K562 (cell line): ENCODE results near the gene OOEP. TPM values are rescaled to one million over a fixed set of nuclear protein-coding genes. Genes with fewer than 3 reads are reported as not detected.

ENCODE experiments used
- BCOR ChIP-seq: fragments of 450-650 bp; IDR thresholded peaks from 2 replicates; pipeline ENCODE4 v1.6.1; 2016
- C11orf30 ChIP-seq: fragments of 450-650 bp; IDR thresholded peaks from 2 replicates; pipeline ENCODE4 v1.6.1; 2016; ENCODE audit warnings: low read depth, mild to moderate bottlenecking
- CXXC5 ChIP-seq: fragments of 250-450 bp; sonication (Bioruptor Pico); IDR thresholded peaks from 2 replicates; pipeline ENCODE4 v1.8.0; 2022; ENCODE audit warnings: inconsistent platforms, mild to moderate bottlenecking, moderate library complexity
- E2F3 ChIP-seq: fragments of 250-450 bp; sonication (Bioruptor Pico); IDR thresholded peaks from 2 replicates; pipeline ENCODE4 v1.4.0; 2020; ENCODE audit warnings: mild to moderate bottlenecking
- FOSL1 ChIP-seq: fragments of 200-800 bp; sonication (Bioruptor generic); conservative IDR thresholded peaks from 2 replicates; pipeline ENCODE4 v1.6.1; 2016; ENCODE audit warnings: missing genetic modification characterization, missing compliant biosample characterization
- HDAC3 ChIP-seq: fragments of 450-650 bp; IDR thresholded peaks from 2 replicates; pipeline ENCODE4 v1.6.1; 2018; ENCODE audit warnings: borderline replicate concordance, mild to moderate bottlenecking, moderate library complexity; ENCODE audit not compliant: partially characterized antibody
- LEF1 ChIP-seq: fragments of 450-650 bp; IDR thresholded peaks from 2 replicates; pipeline ENCODE4 v1.6.1; 2016; ENCODE audit warnings: mild to moderate bottlenecking
- MAFK ChIP-seq: IDR thresholded peaks from 2 replicates; pipeline ENCODE4 v1.6.1; 2011; ENCODE audit warnings: low read length, improper control_type of control experiment
- MITF ChIP-seq: IDR thresholded peaks from 2 replicates; pipeline ENCODE4 v1.6.1; 2014; ENCODE audit warnings: antibody characterized with exemption
- NFIX ChIP-seq: fragments of 250-450 bp; sonication (Bioruptor Pico); IDR thresholded peaks from 2 replicates; pipeline ENCODE4 v1.4.0; 2020; ENCODE audit warnings: low read depth, mild to moderate bottlenecking, moderate library complexity
- NRF1 ChIP-seq, 2 experiments: fragments of 450-650 bp; IDR thresholded peaks in 1 of 2; conservative IDR thresholded peaks in 1 of 2; 2 replicates each; pipeline ENCODE4 v1.6.1; 2014; ENCODE audit warnings: mild to moderate bottlenecking in 2 of 2
- SMC3 ChIP-seq: conservative IDR thresholded peaks from 2 replicates; pipeline ENCODE4 v1.6.1; 2011; ENCODE audit warnings: low read depth, low read length, improper control_type of control experiment; ENCODE audit not compliant: insufficient read depth
- STAG1 ChIP-seq: sonication (generic); formaldehyde crosslinking; IDR thresholded peaks from 2 replicates; pipeline ENCODE4 v1.5.0; 2020; ENCODE audit warnings: missing genetic modification reagents, borderline replicate concordance
- TBP ChIP-seq: optimal IDR thresholded peaks from 2 replicates; pipeline ENCODE3; 2011; ENCODE audit warnings: low read depth, low read length, improper control_type of control experiment
- ZBTB8A ChIP-seq: fragments of 450-650 bp; IDR thresholded peaks from 2 replicates; pipeline ENCODE4 v1.6.1; 2018; ENCODE audit warnings: mild to moderate bottlenecking, moderate library complexity; ENCODE audit not compliant: partially characterized antibody
- ZEB2 ChIP-seq: fragments of 450-650 bp; IDR thresholded peaks from 2 replicates; pipeline ENCODE4 v1.6.1; 2016
- ZFPM2 ChIP-seq: fragments of 250-450 bp; sonication (Bioruptor Pico); IDR thresholded peaks from 2 replicates; pipeline ENCODE4 v1.5.1; 2022; ENCODE audit warnings: mild to moderate bottlenecking
- ZNF23 ChIP-seq: fragments of 250-450 bp; sonication (Bioruptor Pico); IDR thresholded peaks from 2 replicates; pipeline ENCODE4 v1.4.0; 2020; ENCODE audit warnings: mild to moderate bottlenecking
- polyA plus RNA-seq, 8 experiments: library from polyadenylated mRNA; depleted of rRNA in 4 of 8; stranded (reverse) in 5 of 8; unstranded in 3 of 8; fragments of >200 nt; fragmentation: Nextera tagmentation in 2 of 8; fragmentation: Illumina TruSeq in 1 of 8; extraction: Ambion mirVana in 2 of 8; extraction: Trizol in 1 of 8; gene quantifications; 2 replicates each; pipeline versions ENCODE4 v1.2.1 to v1.2.3, GENCODE V29; 2011 to 2014; ENCODE audit warnings: inconsistent platforms in 1 of 8, missing spikeins in 1 of 8
- total RNA-seq, 7 experiments: library from RNA; depleted of rRNA in 6 of 7; stranded (reverse); fragments of >200 nt in 6 of 7; fragmentation: Illumina TruSeq in 2 of 7; extraction: Trizol in 2 of 7; gene quantifications; 2 replicates each; pipeline versions ENCODE4 v1.2.1 to v1.2.3, GENCODE V29; 2011 to 2021; ENCODE audit warnings: low replicate concordance in 1 of 7
- TF ChIP-seq, protein P1 (sequence below): fragments of 450-650 bp; formaldehyde crosslinking; IDR thresholded peaks from 2 replicates; pipeline ENCODE4 v1.4.0; 2022; ENCODE audit warnings: mild to moderate bottlenecking, moderate library complexity
- TF ChIP-seq, protein P2 (sequence below): sonication (generic); formaldehyde crosslinking; IDR thresholded peaks from 2 replicates; pipeline ENCODE4 v1.8.1; 2023; ENCODE audit warnings: missing genetic modification reagents, mild to moderate bottlenecking, borderline replicate concordance
- TF ChIP-seq, protein P3 (sequence below): sonication (generic); formaldehyde crosslinking; IDR thresholded peaks from 2 replicates; pipeline ENCODE4 v1.8.1; 2023; ENCODE audit warnings: mild to moderate bottlenecking, missing genetic modification reagents

The OOEP gene
- total and polyA plus RNA-seq, 9 of the 15 experiments (the other 6 are each of a cell fraction or from before 2014, with no cell fraction given): not detected

DNA sequence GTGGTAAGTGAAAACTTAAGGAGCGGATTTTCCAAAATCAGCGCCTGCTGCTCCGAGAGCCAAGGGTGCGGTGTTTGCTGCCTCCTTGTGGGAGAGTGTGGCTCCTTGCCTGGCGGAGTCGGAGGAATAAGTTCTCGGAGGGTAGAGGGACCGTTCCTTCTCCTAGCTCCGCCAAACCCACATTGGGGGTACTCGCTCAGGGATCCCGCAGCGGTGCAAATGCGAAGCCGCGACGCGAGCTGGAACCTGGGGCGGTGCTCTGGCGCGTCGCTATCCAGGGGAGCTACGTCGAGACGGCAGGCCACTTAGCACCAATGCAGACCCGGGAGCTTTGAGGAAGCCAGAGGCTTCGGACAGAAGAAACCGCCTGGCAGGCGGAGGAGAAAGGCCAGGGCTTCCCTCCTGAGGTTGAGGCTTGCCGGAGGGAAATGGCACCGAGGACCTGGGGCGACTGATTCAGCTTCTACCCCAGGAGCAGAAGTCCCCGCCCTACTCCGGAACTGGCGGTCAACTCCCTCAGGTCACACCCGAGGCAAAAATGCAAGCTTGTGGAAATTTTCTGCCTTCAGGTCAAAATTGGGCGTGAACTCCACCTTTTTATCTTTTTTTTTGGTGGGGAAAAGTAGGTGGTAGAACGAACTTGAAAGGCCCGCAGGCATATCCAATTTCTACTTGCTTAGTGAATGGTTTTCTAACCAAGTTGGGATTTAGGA lies 19.3 kb upstream of the OOEP start (continued):
- TF ChIP-seq, protein P1, sequence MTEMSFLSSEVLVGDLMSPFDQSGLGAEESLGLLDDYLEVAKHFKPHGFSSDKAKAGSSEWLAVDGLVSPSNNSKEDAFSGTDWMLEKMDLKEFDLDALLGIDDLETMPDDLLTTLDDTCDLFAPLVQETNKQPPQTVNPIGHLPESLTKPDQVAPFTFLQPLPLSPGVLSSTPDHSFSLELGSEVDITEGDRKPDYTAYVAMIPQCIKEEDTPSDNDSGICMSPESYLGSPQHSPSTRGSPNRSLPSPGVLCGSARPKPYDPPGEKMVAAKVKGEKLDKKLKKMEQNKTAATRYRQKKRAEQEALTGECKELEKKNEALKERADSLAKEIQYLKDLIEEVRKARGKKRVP (CRISPR knock-in tag): no peak
- TF ChIP-seq BCOR: 0 out of 2 replicates have a peak, but pooled peaks have one; percentile 10
- peak; percentile 62 for TF ChIP-seq CXXC5 (CRISPR knock-in tag)
- TF ChIP-seq MAFK: peak; percentile 88
- TF ChIP-seq E2F3 (CRISPR knock-in tag): no peak
- TF ChIP-seq FOSL1 (tag): 0 out of 2 replicates have a peak, but pooled peaks have one; percentile 38
- no peak for TF ChIP-seq NFIX (CRISPR knock-in tag)
- TF ChIP-seq, protein P2, sequence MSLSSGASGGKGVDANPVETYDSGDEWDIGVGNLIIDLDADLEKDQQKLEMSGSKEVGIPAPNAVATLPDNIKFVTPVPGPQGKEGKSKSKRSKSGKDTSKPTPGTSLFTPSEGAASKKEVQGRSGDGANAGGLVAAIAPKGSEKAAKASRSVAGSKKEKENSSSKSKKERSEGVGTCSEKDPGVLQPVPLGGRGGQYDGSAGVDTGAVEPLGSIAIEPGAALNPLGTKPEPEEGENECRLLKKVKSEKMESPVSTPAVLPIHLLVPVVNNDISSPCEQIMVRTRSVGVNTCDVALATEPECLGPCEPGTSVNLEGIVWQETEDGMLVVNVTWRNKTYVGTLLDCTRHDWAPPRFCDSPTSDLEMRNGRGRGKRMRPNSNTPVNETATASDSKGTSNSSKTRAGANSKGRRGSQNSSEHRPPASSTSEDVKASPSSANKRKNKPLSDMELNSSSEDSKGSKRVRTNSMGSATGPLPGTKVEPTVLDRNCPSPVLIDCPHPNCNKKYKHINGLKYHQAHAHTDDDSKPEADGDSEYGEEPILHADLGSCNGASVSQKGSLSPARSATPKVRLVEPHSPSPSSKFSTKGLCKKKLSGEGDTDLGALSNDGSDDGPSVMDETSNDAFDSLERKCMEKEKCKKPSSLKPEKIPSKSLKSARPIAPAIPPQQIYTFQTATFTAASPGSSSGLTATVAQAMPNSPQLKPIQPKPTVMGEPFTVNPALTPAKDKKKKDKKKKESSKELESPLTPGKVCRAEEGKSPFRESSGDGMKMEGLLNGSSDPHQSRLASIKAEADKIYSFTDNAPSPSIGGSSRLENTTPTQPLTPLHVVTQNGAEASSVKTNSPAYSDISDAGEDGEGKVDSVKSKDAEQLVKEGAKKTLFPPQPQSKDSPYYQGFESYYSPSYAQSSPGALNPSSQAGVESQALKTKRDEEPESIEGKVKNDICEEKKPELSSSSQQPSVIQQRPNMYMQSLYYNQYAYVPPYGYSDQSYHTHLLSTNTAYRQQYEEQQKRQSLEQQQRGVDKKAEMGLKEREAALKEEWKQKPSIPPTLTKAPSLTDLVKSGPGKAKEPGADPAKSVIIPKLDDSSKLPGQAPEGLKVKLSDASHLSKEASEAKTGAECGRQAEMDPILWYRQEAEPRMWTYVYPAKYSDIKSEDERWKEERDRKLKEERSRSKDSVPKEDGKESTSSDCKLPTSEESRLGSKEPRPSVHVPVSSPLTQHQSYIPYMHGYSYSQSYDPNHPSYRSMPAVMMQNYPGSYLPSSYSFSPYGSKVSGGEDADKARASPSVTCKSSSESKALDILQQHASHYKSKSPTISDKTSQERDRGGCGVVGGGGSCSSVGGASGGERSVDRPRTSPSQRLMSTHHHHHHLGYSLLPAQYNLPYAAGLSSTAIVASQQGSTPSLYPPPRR (CRISPR knock-in tag): no peak
- TF ChIP-seq ZNF23 (CRISPR knock-in tag): no peak
- TF ChIP-seq C11orf30: peak; percentile 98
- no peak for TF ChIP-seq MITF
- TF ChIP-seq ZFPM2 (CRISPR knock-in tag): no peak
- 0 out of 4 replicates have a peak, but pooled peaks of 1 of the 2 experiments have one; percentile 30 for TF ChIP-seq NRF1 (conservative IDR thresholded peaks at IDR 0.05 in 1 of 2, IDR thresholded peaks at IDR 0.05 in 1 of 2)
- peak; percentile 72 for TF ChIP-seq TBP
- peak; percentile 72 for TF ChIP-seq SMC3
- TF ChIP-seq ZBTB8A: no peak
- peak; percentile 13 for TF ChIP-seq HDAC3
- TF ChIP-seq LEF1: peak; percentile 86
- TF ChIP-seq, protein P3, sequence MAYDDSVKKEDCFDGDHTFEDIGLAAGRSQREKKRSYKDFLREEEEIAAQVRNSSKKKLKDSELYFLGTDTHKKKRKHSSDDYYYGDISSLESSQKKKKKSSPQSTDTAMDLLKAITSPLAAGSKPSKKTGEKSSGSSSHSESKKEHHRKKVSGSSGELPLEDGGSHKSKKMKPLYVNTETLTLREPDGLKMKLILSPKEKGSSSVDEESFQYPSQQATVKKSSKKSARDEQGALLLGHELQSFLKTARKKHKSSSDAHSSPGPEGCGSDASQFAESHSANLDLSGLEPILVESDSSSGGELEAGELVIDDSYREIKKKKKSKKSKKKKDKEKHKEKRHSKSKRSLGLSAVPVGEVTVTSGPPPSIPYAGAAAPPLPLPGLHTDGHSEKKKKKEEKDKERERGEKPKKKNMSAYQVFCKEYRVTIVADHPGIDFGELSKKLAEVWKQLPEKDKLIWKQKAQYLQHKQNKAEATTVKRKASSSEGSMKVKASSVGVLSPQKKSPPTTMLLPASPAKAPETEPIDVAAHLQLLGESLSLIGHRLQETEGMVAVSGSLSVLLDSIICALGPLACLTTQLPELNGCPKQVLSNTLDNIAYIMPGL (CRISPR knock-in tag): no peak
- TF ChIP-seq STAG1 (CRISPR knock-in tag): no peak; the same call in 1 of the 2 replicates
- peak; percentile 74 for TF ChIP-seq ZEB2
